Posterior vena cava (tissue), 2 donors: ENCODE data around the gene DSG1. TPM values are rescaled to one million over a fixed set of nuclear protein-coding genes. Genes with fewer than 3 reads are reported as not detected.
"Not testable (repeated sequence)": the region's sequence is repeated elsewhere in the genome, so short reads cannot be mapped to it uniquely, and the experiment has no call there.

ENCODE experiments used
- DNase-seq: peaks from one replicate; pipeline ENCODE4 v3.0.0-alpha.2; 2020; ENCODE audit warnings: low spot score
- intact Hi-C, 2 donors: fragments of 100-400 bp; cut with DNase I; formaldehyde crosslinking; loops; one replicate each; pipeline versions ENCODE4 v1.14.1 to v1.14.2; 2022 to 2023
- total RNA-seq, 2 donors: library from RNA; stranded (reverse); fragmentation: NEBNext Ultra II Directional; extraction: Animal tissue kit (Norgen Biotek cat#: 25700); gene quantifications; one replicate each; pipeline ENCODE4 v1.2.1, GENCODE V29; 2021
- donor health status: DM: yes; HTN: yes; CAD: no.
- donor health status: DM: yes; HTN: yes; CAD: no.

DSG1 gene
- total RNA-seq, 2 donors from 2014 or later, result not detected

DNA sequence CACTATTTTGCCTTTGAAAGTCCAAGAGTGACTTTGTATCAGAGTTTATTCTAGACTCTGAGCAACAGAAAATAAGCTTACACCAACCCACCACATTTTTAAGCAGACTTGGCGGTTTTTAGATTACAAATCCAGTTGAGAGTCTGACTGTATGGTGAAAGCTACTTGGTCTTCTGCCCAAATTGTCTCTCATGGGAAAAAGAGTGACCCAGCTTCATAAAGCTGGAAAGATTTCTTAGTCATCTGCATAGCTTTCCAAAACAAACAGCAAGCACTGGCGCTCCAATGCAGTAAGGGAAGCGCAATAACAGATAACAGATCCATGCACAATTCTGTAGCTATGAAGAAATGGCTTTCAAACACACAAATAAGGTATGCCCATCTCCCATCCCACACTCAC lies 7.1 kb downstream of the DSG1 start:
- intact Hi-C loops, result no loop called here
- no peak for DNase-seq

DNA sequence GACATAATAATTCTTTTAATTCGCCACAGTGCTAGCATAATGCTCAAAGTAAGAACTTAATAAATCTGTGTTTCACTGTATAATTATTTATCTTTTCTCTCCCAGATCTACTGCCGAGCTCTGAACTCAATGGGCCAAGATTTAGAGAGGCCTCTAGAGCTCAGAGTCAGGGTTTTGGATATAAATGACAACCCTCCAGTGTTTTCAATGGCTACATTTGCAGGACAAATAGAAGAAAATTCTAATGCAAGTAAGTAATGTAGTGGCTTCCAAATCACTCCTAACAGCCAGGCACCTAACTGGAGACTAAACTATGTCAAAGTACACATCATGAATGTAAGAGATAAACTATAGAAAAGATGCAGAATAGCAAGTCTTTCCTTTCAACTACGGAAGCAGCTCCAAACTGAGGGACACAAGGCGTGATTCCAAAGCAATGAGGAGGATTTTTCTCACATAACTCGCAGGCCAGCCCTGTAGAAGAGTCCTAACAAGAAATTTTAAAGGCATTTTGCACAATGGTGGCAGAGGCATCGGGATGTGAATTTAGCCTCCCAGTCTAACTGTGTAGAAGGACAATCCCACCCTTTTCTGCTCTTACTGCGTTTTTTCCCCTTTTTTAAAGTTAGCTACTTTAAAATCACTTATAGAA lies 12.0 kb downstream of the DSG1 start:
- intact Hi-C loops, result no loop called here

DNA sequence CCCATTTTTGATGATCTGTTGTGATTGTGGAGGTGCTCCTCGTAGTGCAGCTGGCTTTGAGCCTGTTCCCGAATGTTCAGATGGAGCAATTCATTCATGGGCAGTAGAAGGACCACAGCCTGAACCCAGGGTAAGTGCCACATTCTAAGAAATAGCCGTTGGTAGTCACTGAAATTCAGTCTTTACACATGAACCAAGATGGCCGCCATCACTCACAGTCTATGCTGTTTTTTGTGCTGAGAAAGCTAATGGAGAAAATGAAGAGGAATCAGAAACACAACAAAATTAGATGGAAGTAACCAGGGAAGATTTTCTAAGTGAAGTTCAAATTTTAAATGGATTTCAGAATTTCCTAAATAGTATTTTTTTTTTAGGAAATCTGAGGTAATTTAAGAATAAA lies 25.5 kb downstream of the DSG1 start:
- intact Hi-C loops, result no loop called here
- no peak for DNase-seq

More for the DNA sequence above, 12.0 kb downstream of the DSG1 start:
- DNase-seq, result no peak

DNA sequence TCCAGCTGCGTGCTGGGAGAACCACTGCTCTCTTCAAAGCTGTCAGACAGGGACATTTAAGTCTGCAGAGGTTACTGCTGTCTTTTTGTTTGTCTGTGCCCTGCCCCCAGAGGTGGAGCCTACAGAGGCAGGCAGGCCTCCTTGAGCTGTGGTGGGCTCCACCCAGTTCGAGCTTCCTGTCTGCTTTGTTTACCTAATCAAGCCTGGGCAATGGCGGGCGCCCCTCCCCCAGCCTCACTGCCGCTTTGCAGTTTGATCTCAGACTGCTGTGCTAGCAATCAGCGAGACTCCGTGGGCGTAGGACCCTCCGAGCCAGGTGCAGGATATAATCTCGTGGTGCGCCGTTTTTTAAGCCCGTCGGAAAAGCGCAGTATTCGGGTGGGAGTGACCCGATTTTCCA lies 35.4 kb downstream of the DSG1 start:
- DNase-seq, intact Hi-C loops: not testable (repeated sequence)

DNA sequence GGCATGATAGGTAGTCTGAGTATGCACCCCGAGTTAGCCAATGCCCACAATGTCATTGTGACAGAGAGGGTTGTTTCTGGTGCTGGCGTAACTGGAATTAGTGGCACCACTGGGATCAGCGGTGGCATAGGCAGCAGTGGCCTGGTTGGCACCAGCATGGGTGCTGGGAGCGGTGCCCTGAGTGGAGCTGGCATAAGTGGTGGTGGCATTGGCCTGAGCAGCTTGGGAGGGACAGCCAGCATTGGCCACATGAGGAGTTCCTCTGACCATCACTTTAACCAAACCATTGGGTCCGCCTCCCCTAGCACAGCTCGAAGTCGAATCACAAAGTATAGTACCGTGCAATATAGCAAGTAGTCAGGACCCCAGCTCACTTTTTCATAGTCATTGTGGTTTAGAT lies 37.0 kb downstream of the DSG1 start:
- intact Hi-C loops, result no loop called here
- peak; percentile 71 for DNase-seq

DNA sequence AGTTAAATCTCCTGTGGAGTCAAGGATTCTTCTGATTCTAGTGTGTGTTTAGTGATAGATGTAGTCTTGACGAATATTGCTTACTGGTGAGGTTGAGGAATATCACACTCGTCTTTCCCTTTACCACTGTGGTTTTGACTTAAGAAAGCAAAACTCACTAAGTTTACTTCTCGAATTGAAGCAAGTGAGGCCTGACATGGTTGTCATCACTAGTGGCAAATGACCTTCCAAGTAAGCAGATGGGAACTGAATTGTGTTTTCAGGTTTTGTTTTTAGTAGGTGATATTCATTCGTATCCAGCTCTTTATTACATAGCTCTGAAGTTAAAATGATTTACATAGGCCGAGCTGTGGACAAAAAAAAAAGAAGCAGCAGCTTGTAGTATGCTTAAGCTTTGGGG lies 38.1 kb downstream of the DSG1 start:
- DNase-seq, result no peak
- intact Hi-C loops, result no loop called here

DNA sequence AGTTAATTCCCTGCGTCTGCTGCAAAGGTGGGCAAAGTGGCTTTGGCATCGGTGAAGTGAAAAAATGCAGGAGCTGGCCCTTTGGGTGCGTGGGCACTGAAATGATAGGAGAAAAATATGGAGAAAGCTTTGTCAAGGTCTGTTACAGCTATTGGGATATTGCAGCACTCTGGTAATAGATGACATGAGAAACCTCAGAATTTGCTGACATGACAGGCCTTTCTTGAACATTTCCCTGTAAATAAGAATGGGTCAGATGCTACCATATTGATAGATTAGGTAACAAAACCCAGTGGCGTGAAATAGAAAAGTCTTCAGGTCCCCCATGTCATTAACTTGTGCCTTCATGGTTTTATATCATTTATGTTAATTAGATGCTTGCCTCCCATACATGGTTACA lies 46.2 kb downstream of the DSG1 start:
- intact Hi-C loops, result no loop called here
- no peak for DNase-seq

DNA sequence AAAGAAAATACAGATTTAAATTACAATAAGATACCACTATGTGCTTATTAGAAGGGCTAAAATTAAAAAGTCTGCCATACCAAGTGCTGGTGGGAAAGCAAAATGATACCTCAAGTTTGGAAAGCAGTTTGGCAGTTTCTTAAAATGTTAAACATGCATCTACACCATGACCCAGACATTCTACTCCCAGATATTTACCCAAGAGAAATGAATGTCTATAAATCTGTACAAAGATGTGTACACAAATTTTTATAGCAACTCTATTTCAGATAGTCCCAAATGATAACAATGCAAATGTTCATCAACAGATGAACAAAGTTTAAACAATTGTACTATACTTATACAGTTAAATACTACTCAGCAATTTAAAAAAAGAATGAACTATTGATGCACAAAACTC lies 51.5 kb downstream of the DSG1 start:
- intact Hi-C loops, result no loop called here

DNA sequence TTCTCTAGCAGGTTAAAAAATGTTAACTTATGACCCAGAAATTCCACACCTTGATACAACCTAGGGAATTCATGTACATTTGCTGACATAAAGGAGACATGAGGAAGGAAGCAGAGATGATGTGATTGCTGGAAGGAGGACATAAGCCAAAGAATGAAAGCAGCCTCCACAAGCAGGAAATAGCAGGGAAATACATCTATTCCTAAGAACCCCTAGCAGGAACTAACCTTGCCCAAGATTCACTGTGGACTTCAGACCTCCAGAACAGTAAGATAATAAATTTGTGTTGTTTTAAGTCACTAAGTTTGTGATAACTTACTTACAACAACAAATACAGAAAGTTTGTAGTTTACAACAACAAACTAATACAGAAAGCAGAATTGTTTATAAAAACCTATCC lies 54.0 kb downstream of the DSG1 start:
- DNase-seq, result no peak
- intact Hi-C loops, result no loop called here

More for the DNA sequence above, 51.5 kb downstream of the DSG1 start:
- DNase-seq, result no peak

DNA sequence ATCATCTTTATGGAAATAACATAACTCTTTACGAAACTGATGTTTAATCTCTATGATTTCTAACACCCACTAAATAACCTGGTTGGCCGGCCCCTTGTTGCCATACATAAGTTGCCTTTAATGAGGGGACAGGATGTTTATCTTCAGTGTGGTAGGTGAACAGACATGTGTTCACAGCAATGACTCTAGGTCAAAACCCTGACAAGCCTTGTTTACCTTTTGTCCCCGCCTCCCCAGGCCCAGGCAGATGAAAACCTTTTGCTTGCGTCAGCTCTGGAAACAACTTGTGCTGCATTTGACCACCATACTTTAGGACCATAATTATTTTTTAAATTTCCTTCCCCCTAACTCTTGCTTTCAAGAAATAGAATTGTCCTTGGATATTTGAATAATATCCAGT lies 55.7 kb downstream of the DSG1 start:
- DNase-seq, result no peak
- intact Hi-C loops, result no loop called here

DNA sequence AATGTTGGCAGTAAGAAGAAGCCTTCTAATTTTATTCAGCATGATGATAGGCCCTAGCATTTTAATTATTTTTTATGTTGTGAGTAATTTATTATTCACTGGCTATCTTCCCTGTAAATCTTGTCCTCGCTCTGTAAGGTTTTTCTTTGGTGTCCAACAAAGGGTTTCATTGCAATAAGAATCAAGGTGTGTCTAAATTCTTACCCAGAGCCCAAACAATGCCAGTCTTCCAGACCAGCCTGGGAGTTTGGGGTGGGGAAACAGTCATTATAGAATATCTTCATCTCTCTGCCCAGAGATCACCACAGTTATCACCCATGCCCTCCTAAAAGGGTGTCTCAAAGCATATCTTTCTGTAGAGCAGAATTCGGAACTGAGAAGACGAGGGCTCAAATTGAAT lies 58.5 kb downstream of the DSG1 start, which contains the start of gene DSG4:
Gene DSG4 (plus strand): TSS at position 301 of the 400 bp plus-strand sequence. CDS start 135 bp downstream, outside the sequence.
- intact Hi-C loops, result no loop called here
- no peak for DNase-seq

DNA sequence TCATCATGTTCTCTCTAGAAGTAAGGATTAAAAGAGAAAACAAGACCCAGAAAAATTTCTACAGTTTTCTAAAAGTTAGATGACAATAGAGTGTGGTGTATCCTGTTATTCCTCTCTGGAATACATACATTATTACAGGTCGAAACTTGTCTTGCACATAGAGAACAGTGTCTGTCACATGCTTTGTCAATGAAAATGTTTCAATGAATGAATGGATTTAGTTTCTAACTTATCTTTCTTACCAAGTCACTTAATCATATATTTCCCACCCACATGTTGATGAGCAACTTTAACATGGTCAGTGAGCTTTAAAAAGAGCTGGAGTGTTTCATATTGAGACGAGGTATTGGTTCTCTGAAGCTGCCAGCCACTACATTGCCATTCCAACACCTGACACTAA lies 63.0 kb downstream of the DSG1 start:
- no peak for DNase-seq
- intact Hi-C loops, result no loop called here

DNA sequence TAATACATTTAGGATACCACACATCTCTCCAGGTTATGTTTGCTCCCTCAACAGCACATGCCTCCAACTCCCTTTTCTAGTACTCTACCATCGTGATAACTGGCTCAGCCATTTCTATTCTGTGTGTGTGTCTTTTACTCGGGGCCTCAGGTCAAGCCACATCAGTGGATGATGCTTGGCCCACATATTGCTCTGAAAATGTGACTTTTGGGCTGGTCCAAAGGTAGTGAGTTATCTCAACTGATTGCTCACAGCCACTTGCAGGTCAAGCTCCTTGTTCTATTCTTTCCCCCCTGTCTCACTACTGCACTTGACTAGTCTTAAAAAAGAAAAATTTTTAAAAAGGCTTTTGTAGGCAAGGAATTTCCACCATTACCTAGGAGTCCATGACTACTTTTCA lies 64.1 kb downstream of the DSG1 start:
- DNase-seq, result no peak
- intact Hi-C loops, result no loop called here

DNA sequence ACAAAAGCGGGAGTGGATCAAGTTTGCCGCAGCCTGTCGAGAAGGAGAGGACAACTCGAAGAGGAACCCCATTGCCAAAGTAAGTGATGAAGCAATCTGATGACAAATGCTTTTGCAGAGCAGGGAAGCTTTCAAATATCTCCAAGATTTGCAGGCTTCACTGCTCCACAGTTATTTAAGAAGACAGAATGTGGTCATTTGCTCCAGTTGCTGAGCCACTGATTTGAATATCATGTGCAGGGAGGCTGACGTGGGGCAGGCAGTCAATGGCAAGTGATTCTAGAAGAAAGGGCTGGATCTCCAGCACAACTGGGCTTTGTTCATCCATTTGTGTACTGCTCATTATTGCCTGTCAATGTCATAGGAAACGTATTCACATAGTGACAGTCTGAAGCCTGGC lies 68.8 kb downstream of the DSG1 start:
- DNase-seq, result no peak
- intact Hi-C loops, result no loop called here

DNA sequence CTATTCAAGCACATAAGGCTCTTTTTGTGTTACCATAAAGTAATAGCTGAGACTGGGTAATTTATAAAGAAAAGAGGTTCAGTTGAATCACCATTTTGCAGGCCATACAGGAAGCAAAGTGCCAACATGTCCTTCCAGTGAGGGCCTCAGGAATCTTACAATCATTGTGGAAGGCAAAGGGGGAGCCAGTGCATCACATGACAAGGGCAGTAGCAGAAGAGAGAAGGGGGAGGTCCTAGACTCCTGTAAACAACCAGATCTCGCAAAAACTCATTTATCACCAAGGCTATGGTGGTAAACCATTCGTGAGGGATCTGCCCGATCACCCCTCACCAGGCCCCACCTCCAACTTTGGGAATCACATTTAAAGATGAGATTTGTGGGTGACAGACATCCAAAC lies 75.3 kb downstream of the DSG1 start:
- intact Hi-C loops, result no loop called here
- DNase-seq, result no peak

DNA sequence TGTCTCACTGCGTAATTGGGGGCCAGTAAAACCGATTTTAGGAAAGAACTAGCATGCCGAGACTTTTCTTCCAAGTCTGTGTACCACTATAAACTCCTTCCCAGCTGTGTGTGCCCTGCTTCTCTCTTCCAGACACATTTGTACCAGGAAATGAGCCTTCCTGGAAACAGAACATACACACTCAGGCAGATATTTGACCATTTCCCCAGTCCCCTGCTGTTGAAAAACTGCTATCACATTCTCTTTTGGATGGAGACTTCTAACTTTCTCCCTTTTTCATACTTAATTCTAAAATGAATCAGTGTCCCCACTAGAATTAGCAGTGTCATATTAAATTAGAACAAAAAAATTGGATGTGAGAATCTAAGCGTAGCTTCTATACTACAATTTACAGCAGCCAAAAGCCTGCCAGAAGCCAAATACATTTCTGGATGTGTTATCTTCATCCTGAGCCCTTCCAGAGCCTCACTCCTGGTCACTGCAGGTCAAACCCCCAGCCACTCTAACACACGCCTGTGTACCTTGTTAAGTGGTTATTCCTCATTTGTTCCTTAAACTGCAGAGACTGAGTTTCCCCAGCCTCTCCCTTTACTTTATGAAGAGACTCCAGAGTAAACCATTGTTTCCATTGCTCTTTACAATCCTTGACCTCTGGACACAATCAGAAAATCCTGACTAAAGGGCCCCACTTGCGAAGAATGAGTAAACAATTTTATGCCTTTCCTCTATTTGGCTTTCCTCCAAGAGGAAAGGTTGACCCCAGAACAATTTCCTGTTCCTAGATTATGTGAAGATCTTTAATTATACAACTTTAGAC lies 79.0 kb downstream of the DSG1 start:
- no peak for DNase-seq
- intact Hi-C loops, result no loop called here

DNA sequence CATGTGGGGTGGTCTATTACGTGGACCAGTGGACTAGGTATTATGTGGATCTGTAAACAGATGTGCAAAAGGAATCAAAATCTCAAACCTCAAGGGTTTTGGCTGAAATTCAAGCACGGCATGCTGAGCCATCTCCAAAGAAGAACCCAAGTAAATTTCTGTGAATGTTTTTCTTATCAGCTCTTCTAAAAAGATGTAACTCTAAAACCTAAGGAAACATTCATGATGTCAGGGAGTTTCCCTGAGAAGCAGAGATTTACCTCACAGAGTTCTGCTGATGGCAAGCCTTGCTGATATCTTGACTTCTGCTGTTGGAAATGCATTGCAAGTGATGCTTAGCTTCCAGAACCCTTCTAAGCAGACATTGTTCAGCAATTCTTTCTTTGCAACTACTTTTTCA lies 80.2 kb downstream of the DSG1 start:
- no peak for DNase-seq
- intact Hi-C loops, result no loop called here

DNA sequence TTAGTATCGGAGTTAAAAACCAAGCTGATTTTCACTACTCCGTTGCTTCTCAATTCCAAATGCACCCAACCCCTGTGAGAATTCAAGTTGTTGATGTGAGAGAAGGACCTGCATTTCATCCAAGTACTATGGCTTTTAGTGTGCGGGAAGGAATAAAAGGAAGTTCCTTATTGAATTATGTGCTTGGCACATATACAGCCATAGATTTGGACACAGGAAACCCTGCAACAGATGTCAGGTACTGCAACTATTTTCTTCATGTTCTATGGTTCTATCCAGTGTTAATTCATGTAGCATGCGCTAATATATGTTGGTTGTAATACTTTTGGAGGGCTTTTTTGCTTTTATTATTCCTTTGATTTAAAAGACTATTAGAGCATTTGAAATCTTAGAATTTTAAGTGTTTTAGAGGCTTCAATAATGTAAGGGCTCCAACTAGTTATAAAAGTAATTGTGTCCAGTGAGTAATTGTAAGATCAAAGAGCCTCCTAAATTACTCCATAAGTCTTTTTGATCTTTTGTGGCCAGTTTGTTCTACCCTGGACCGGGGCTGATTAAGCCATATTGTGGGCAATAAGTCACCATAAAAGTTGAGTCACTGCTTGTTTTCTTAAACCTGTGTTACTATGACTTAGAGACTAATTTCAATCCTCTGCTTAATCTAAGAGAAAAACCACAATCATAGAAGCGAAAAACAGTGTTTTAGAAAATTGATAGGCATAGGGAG lies 81.5 kb downstream of the DSG1 start:
- intact Hi-C loops, result no loop called here
- no peak for DNase-seq

DNA sequence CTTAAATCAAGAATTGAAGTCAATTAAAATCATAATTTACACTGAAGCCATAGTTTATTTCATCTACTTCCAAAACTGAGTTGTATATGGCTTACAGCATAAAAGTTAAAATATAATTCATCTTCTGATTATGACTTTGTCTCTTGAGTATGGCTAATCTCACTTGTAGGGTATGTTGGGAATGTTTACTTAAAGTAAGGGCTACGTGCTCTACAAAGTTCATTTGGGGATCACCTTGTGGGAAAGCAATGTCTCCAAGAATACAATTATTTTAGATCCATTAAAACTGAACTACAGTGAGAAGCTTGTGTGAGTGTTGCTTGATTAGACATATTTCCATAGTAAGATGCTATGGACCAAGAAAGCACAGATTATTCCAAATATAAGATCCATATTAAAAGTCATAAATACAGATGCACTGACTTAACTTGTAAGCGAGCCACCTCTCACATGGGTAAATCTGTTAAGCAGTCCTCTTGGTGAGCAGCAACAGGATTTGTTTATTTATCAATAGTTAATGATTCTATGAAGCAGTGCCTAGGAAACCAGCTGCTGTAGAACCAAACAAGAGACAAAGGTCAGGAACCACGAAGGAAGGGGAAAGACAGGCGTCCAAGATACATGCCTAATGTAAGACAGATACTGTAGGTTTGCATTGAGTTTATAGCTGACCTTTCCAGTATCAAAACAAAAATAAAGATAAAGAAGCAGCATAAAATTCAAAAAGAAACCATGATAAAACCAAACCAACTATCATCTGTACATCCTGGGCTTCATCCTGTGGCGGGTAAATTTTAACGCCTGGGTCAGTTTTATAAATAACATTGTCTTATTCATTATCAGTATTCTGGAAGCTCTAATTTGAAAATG lies 83.4 kb downstream of the DSG1 start:
- intact Hi-C loops, result no loop called here
- no peak for DNase-seq

DNA sequence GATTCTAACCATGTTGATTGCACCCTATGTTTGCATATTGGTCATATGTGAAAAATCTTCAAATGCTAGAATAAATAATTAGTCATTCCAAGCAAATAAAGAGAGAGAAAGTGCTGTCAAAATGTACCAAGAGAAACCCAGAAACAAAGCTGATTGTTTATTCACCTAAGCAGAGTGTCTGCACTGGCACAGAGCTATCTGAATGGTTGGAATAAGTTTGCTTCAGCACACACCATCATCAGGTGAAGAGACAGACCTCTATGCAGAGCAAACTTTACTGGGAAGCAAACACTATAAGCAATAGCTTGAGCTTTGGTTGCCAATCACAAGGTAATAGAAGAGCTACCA lies 84.0 kb downstream of the DSG1 start:
- intact Hi-C loops, result no loop called here
- DNase-seq, result no peak
